Tibial nerve (tissue), 3 donors: ENCODE data around the gene ARID4B.

Source experiments
- POLR2A ChIP-seq, 2 donors: fragments of 450-650 bp; IDR thresholded peaks; one replicate each; pipeline ENCODE4 v1.6.1; 2017; ENCODE audit warnings: antibody characterized with exemption in 2 of 2, mild to moderate bottlenecking in 2 of 2, moderate library complexity in 2 of 2
- TF ChIP-seq, protein P1 (sequence below), 5 experiments: fragments of 200-600 bp in 3 of 5; fragments of 450-650 bp in 2 of 5; sonication (generic) in 3 of 5; IDR thresholded peaks; one replicate each; pipeline ENCODE4 v1.5.1; 2016 to 2019; ENCODE audit warnings: antibody characterized with exemption in 5 of 5, mild to moderate bottlenecking in 3 of 5, moderate library complexity in 2 of 5

- TF ChIP-seq, protein P1, sequence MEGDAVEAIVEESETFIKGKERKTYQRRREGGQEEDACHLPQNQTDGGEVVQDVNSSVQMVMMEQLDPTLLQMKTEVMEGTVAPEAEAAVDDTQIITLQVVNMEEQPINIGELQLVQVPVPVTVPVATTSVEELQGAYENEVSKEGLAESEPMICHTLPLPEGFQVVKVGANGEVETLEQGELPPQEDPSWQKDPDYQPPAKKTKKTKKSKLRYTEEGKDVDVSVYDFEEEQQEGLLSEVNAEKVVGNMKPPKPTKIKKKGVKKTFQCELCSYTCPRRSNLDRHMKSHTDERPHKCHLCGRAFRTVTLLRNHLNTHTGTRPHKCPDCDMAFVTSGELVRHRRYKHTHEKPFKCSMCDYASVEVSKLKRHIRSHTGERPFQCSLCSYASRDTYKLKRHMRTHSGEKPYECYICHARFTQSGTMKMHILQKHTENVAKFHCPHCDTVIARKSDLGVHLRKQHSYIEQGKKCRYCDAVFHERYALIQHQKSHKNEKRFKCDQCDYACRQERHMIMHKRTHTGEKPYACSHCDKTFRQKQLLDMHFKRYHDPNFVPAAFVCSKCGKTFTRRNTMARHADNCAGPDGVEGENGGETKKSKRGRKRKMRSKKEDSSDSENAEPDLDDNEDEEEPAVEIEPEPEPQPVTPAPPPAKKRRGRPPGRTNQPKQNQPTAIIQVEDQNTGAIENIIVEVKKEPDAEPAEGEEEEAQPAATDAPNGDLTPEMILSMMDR (IDR thresholded peaks at IDR 0.05), result no peak
- no peak for TF ChIP-seq POLR2A (IDR thresholded peaks at IDR 0.05)
Observed at GRCh38 chr1:235268379-235269125, 59.4 kb downstream of the ARID4B start.
